Glomerular visceral epithelial cell (primary cell): ENCODE results near the gene MGAT5B.
A peak's percentile ranks its signal among the peaks of the same experiment; 100 is the strongest.

Source experiments
- DNase-seq: peaks from one replicate; pipeline ENCODE4 v3.0.0-alpha.2; 2016; ENCODE audit errors: extremely low spot score

The MGAT5B gene

GRCh38 chr17:76904116-76904515 is 35.9 kb downstream of the MGAT5B start:
- DNase-seq, result no peak

GRCh38 chr17:76905036-76905435 is 36.8 kb downstream of the MGAT5B start:
- no peak for DNase-seq

GRCh38 chr17:76905836-76906235 is 37.6 kb downstream of the MGAT5B start:
- no peak for DNase-seq

GRCh38 chr17:76906463-76906862 is 38.3 kb downstream of the MGAT5B start:
- no peak for DNase-seq

GRCh38 chr17:76907352-76907751 is 39.1 kb downstream of the MGAT5B start:
- DNase-seq, result no peak

GRCh38 chr17:76909971-76910760 is 42.0 kb downstream of the MGAT5B start:
- peak; percentile 37 for DNase-seq

- no peak for DNase-seq
Observed at GRCh38 chr17:76911299-76912017, 43.3 kb downstream of the MGAT5B start.

GRCh38 chr17:76912421-76913164 is 44.4 kb downstream of the MGAT5B start:
- DNase-seq, result no peak

GRCh38 chr17:76914937-76915336 is 46.7 kb downstream of the MGAT5B start:
- DNase-seq, result no peak

- DNase-seq, result no peak
Observed at GRCh38 chr17:76915840-76916510, 47.8 kb downstream of the MGAT5B start.

- no peak for DNase-seq
Observed at GRCh38 chr17:76917829-76918228, 49.6 kb downstream of the MGAT5B start.

- no peak for DNase-seq
Observed at GRCh38 chr17:76918811-76919210, 50.6 kb downstream of the MGAT5B start.

- no peak for DNase-seq
Observed at GRCh38 chr17:76920364-76921139, 52.3 kb downstream of the MGAT5B start.

- no peak for DNase-seq
Observed at GRCh38 chr17:76921340-76922036, 53.3 kb downstream of the MGAT5B start.

- no peak for DNase-seq
Observed at GRCh38 chr17:76922084-76922483, 53.9 kb downstream of the MGAT5B start.

GRCh38 chr17:76922967-76923366 is 54.8 kb downstream of the MGAT5B start:
- DNase-seq, result no peak

GRCh38 chr17:76923491-76923890 is 55.3 kb downstream of the MGAT5B start:
- no peak for DNase-seq

GRCh38 chr17:76924345-76925342 is 56.4 kb downstream of the MGAT5B start:
- DNase-seq, result no peak

- no peak for DNase-seq
Observed at GRCh38 chr17:76925441-76925891, 57.3 kb downstream of the MGAT5B start.
